Fibroblast of lung (primary cell): Measurements from ENCODE around the gene DUS1L.

ENCODE experiments used
- CTCF ChIP-seq, 2 donors: IDR thresholded peaks in 1 of 2; conservative IDR thresholded peaks in 1 of 2; 1 replicate in 1 of 2; 2 replicates in 1 of 2; pipeline ENCODE4 v1.5.1; 2011 to 2012; ENCODE audit warnings: low read length in 2 of 2, control low read depth in 1 of 2, inconsistent platforms in 1 of 2, low read depth in 1 of 2, mild to moderate bottlenecking in 1 of 2
- EZH2 ChIP-seq: IDR thresholded peaks from 2 replicates; pipeline ENCODE4 v1.5.1; 2012; ENCODE audit warnings: low read length, control low read depth, mild to moderate bottlenecking; ENCODE audit errors: missing control alignments

GRCh38 chr17:82059272-82060000 lies 6.2 kb downstream of the DUS1L start:
- TF ChIP-seq CTCF (conservative IDR thresholded peaks at IDR 0.05 in 1 of 2, IDR thresholded peaks at IDR 0.05 in 1 of 2; ENCODE audit: low read depth in 1 of 2, low read length in 2 of 2), result no peak
- no peak for TF ChIP-seq EZH2
